Osteoblast (primary cell): ENCODE measurements around the gene PASK. TPM values are rescaled to one million over a fixed set of nuclear protein-coding genes. Genes with fewer than 3 reads are reported as not detected.

ENCODE experiments used
- DNase-seq: peaks from one replicate; pipeline ENCODE4 v3.0.0; 2011; ENCODE audit warnings: low spot score, mixed read lengths; ENCODE audit not compliant: insufficient read length; ENCODE audit errors: missing footprints
- H2AFZ ChIP-seq: 2 replicates; pipeline ENCODE4 v1.6.0; 2011; ENCODE audit warnings: mild to moderate bottlenecking, low read length
- H3K27ac ChIP-seq: 2 replicates; pipeline ENCODE4 v1.5.1; 2011; ENCODE audit warnings: mild to moderate bottlenecking, low read depth, low read length, moderate library complexity
- H3K27me3 ChIP-seq: 2 replicates; pipeline ENCODE4 v1.6.0; 2012; ENCODE audit warnings: mild to moderate bottlenecking, control low read depth, inconsistent platforms, low read length, moderate library complexity; ENCODE audit not compliant: insufficient read depth
- H3K36me3 ChIP-seq: 2 replicates; pipeline ENCODE4 v1.5.1; 2011; ENCODE audit warnings: mild to moderate bottlenecking, low read length, control low read depth, moderate library complexity; ENCODE audit not compliant: insufficient read depth
- H3K4me1 ChIP-seq: 2 replicates; pipeline ENCODE4 v1.5.1; 2011; ENCODE audit warnings: mild to moderate bottlenecking, low read length, control low read depth, moderate library complexity; ENCODE audit not compliant: insufficient read depth
- H3K4me2 ChIP-seq: 2 replicates; pipeline ENCODE4 v1.6.0; 2011; ENCODE audit warnings: mild to moderate bottlenecking, low read length; ENCODE audit not compliant: insufficient read depth
- H3K4me3 ChIP-seq: fragments of 200-600 bp; sonication (generic); 3 replicates; pipeline ENCODE4 v1.5.1; 2012; ENCODE audit warnings: mild to moderate bottlenecking, low read length, inconsistent platforms; ENCODE audit not compliant: insufficient read depth
- H3K79me2 ChIP-seq: 2 replicates; pipeline ENCODE4 v1.6.0; 2012; ENCODE audit warnings: mild to moderate bottlenecking, low read length, control low read depth, inconsistent platforms; ENCODE audit not compliant: insufficient read depth
- H3K9me3 ChIP-seq: 2 replicates; pipeline ENCODE4 v1.5.1; 2011; ENCODE audit warnings: low read depth, low read length, control low read depth
- H4K20me1 ChIP-seq: 2 replicates; pipeline ENCODE4 v1.6.0; 2012; ENCODE audit warnings: mild to moderate bottlenecking, low read length, control low read depth; ENCODE audit not compliant: insufficient read depth
- total RNA-seq: library from RNA; depleted of rRNA; stranded (reverse); fragments of >200 nt; gene quantifications from 2 replicates; pipeline ENCODE4 v1.2.3, GENCODE V29; 2012
- TF ChIP-seq, protein P1 (sequence below): IDR thresholded peaks from 2 replicates; pipeline ENCODE4 v1.5.1; 2011; ENCODE audit warnings: mild to moderate bottlenecking, low read depth, low read length, moderate library complexity; ENCODE audit errors: extremely low read depth

PASK gene
- total RNA-seq, 1 donor, result 5.8 TPM

DNA sequence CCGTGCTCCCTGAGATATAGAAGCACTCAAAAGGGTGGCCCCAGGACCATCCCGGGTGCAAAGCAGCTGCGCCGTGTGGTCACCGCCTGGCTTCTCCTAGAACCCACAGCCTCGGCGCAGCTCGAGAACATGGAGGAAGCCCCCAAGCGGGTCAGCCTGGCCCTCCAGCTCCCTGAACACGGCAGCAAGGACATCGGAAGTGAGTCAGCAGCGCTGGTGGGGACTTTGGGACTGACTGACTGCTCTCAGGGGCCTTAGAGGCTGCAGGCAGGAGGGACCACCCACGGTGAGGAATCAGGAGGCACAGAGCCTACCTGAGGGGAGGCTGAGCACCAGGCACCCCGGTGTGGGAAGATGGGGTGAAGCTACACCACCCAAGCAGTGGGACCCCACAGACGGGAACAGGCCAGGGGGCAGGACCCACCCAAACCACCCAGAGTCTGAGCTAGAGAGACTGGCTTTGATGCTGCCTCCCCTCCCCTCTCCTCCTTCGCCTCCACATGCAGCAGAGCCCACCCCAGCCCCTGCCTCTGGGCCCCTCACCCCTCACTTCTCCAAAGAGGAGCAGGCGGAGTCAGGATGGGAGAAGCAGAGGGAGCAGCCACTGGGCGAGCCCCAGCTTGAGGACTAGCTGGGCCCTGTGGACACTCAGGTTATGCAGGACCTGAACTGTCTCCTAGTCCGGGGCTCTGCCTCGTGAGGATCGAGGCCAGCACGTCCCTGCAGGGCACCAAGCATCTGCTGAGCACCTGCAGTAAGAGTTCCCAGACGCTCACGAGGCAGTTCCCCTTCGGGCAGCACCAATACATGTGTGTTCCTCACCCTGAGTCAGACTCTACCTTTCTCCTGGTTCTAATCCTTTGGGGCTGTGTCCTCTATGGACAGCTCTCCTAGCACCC lies 75.9 kb downstream of the PASK start:
- Histone ChIP-seq H3K9me3 (no peaks in the 10 kb centered on the region), H3K4me3 (no peak overlapping the region), H3K4me1 (no peaks in the 10 kb centered on the region), H3K36me3 (peaks cover 28% of the 10 kb centered on the region), H3K79me2 (no peaks in the 10 kb centered on the region), H2AFZ (no peak overlapping the region), H4K20me1 (peaks cover 5% of the 10 kb centered on the region), H3K27me3 (no peaks in the 10 kb centered on the region), H3K4me2 (no peak overlapping the region), H3K27ac (no peak overlapping the region)
- DNase-seq, result peak; percentile 61
- TF ChIP-seq, protein P1, sequence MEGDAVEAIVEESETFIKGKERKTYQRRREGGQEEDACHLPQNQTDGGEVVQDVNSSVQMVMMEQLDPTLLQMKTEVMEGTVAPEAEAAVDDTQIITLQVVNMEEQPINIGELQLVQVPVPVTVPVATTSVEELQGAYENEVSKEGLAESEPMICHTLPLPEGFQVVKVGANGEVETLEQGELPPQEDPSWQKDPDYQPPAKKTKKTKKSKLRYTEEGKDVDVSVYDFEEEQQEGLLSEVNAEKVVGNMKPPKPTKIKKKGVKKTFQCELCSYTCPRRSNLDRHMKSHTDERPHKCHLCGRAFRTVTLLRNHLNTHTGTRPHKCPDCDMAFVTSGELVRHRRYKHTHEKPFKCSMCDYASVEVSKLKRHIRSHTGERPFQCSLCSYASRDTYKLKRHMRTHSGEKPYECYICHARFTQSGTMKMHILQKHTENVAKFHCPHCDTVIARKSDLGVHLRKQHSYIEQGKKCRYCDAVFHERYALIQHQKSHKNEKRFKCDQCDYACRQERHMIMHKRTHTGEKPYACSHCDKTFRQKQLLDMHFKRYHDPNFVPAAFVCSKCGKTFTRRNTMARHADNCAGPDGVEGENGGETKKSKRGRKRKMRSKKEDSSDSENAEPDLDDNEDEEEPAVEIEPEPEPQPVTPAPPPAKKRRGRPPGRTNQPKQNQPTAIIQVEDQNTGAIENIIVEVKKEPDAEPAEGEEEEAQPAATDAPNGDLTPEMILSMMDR, result no peak

DNA sequence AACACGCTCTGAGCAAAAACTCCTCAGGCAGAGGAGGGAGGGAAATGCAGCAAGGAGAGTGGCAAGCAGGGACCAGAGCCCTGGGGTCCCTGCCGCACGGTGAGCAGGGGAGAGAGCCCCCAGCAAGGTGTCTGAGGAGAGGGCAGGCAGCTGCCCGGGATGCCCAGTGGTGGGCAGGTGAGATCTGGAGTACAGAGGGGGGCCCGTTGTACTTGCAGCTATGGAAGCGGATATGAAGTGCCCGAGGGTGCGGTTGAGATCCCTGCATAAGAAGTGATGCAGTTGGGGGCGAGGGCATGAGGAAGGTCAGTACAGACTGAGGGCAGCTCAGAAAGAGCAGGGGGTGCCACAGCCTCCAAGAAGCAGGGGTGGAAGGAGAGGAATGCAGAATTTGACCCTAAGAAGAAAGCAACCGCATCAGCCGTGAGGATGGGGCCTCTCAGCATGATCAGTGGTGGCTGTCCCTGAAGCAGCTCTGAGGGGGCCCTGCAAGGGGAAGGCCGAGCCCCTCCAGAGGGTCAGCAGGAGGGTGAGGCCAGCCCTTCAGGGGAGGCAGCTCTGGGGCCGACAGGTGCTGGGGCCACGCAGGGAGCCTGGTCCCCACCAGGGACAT lies 76.6 kb downstream of the PASK start:
- Histone ChIP-seq H3K36me3 (peaks cover 28% of the 10 kb centered on the region), H4K20me1 (peaks cover 5% of the 10 kb centered on the region), H3K27me3 (no peaks in the 10 kb centered on the region), H3K4me3 (no peak overlapping the region), H2AFZ (no peak overlapping the region), H3K79me2 (no peaks in the 10 kb centered on the region), H3K27ac (no peak overlapping the region), H3K9me3 (no peaks in the 10 kb centered on the region), H3K4me2 (no peak overlapping the region), H3K4me1 (no peaks in the 10 kb centered on the region)
- TF ChIP-seq, protein P1, result no peak
- DNase-seq, result peak; percentile 70

DNA sequence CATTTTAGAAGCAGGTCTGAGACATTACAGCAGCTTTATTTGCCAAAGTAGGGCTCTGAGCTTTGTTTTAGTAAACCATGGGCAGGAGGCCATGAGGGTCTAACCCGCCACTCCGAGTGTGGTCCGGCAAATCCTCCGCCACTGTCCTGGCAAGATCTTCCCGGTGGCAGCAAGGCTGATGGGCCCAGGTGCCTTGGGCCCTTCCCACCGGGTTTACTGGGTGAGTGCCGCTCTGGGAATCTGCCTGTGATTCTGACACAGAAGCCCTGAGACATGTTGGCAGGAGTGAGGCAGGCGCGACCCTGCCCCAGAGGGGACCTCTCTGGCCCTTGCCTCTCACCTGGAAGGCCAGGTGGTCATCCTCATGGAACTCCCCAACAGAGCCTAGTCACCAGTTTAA lies 77.1 kb downstream of the PASK start:
- TF ChIP-seq, protein P1, result no peak
- no peak overlapping the region for H3K27ac ChIP-seq
- no peaks in the 10 kb centered on the region for H3K9me3 ChIP-seq
- no peak overlapping the region for H3K4me3 ChIP-seq
- no peaks in the 10 kb centered on the region for H3K79me2 ChIP-seq
- peaks cover 9% of the 10 kb centered on the region for H4K20me1 ChIP-seq
- DNase-seq, result peak; percentile 58
- no peaks in the 10 kb centered on the region for H3K27me3 ChIP-seq
- H3K36me3 ChIP-seq, result peaks cover 28% of the 10 kb centered on the region
- H2AFZ ChIP-seq, result no peak overlapping the region
- H3K4me2 ChIP-seq, result no peak overlapping the region
- no peaks in the 10 kb centered on the region for H3K4me1 ChIP-seq

DNA sequence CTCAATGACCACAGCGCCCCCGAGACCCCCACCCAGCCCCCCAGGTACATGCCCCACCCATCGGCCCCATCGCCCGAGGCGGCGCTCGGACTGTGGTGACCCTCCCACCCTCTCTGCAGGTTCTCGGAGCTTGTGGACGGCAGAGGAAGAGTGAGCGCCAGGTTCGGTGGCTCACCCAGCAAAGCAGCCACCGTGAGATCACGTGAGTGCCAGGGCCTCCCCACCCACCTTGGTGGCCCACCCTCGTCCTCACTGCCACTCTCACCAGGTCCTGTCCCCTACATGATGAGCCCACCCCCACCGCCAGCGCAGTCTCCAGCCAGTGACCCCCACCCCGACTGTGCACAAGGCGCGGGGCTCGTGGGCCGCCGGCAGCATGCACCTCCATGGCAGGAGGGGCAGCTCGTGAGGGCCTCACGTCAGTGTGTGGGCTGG lies 77.6 kb downstream of the PASK start:
- Histone ChIP-seq H3K79me2 (no peaks in the 10 kb centered on the region), H2AFZ (no peak overlapping the region), H3K36me3 (peaks cover 28% of the 10 kb centered on the region), H3K4me1 (no peaks in the 10 kb centered on the region), H3K27ac (no peak overlapping the region), H3K27me3 (no peaks in the 10 kb centered on the region), H4K20me1 (peaks cover 10% of the 10 kb centered on the region), H3K4me3 (no peak overlapping the region), H3K9me3 (no peaks in the 10 kb centered on the region), H3K4me2 (no peak overlapping the region)
- DNase-seq, result no peak
- TF ChIP-seq, protein P1, result no peak
